Activated CD8-positive, alpha-beta T cell treated with anti-CD3 and anti-CD28 coated beads for 36 hours (primary cell): ENCODE data around the gene CNOT6. TPM values are rescaled to one million over a fixed set of nuclear protein-coding genes. Genes with fewer than 3 reads are reported as not detected.
"Not testable (repeated sequence)": the region's sequence is repeated elsewhere in the genome, so short reads cannot be mapped to it uniquely, and the experiment has no call there.

Experiments
- ATAC-seq: fragments of 200-7000 bp; cut with Tn5 transposase; one replicate; pipeline ENCODE4 v1.10.0; 2021; ENCODE audit warnings: mild to moderate bottlenecking, moderate library complexity
- CTCF ChIA-PET: fragments of 350-600 bp; sonication (Branson Sonifier 250); formaldehyde crosslinking; loops from one replicate; lab custom pipeline; 2021; ENCODE audit warnings: antibody characterized with exemption; lab: Charles Lee
- POLR2A ChIA-PET: fragments of 350-600 bp; sonication (Branson Sonifier 250); formaldehyde crosslinking; loops from one replicate; lab custom pipeline; 2021; ENCODE audit warnings: antibody characterized with exemption; lab: Charles Lee
- DNase-seq: peaks from one replicate; pipeline ENCODE4 v3.0.0-alpha.2; 2020
- H3K27ac Mint-ChIP-seq: one replicate; pipeline ENCODE4 v1.8.0; 2021; ENCODE audit warnings: mild to moderate bottlenecking, mixed read lengths
- H3K27me3 Mint-ChIP-seq: one replicate; pipeline ENCODE4 v1.8.0; 2021; ENCODE audit warnings: mixed read lengths
- H3K36me3 Mint-ChIP-seq: one replicate; pipeline ENCODE4 v1.8.0; 2021; ENCODE audit warnings: low read depth, mixed read lengths
- H3K4me1 Mint-ChIP-seq: one replicate; pipeline ENCODE4 v1.8.0; 2021; ENCODE audit warnings: low read depth, mixed read lengths
- H3K4me3 Mint-ChIP-seq: one replicate; pipeline ENCODE4 v1.8.0; 2021; ENCODE audit warnings: mild to moderate bottlenecking, moderate library complexity, mixed read lengths
- H3K9me3 Mint-ChIP-seq: one replicate; pipeline ENCODE4 v1.8.0; 2021; ENCODE audit warnings: mixed read lengths
- CTCF ChIP-seq: fragments of 200-600 bp; IDR thresholded peaks from one replicate; pipeline ENCODE4 v1.8.0; 2022; ENCODE audit warnings: antibody characterized with exemption, mild to moderate bottlenecking
- intact Hi-C: fragments of 100-400 bp; cut with micrococcal nuclease; formaldehyde crosslinking; loops from one replicate; pipeline ENCODE4 v1.10.0; 2022
- total RNA-seq, 2 experiments: library from RNA; stranded (reverse); gene quantifications; one replicate each; pipeline ENCODE4 v1.2.3, GENCODE V29; 2021

The CNOT6 gene
- total RNA-seq, 2 experiments from 2014 or later = 28.4 to 30.4 TPM

- H3K36me3 Mint-ChIP-seq = peaks cover 11% of the 10 kb centered on the region
- no peak overlapping the region for H3K4me3 Mint-ChIP-seq
- no peak for TF ChIP-seq CTCF
- H3K4me1 Mint-ChIP-seq = peaks cover 24% of the 10 kb centered on the region
- H3K27ac Mint-ChIP-seq = no peak overlapping the region
- intact Hi-C loops = no loop called here
- no peaks in the 10 kb centered on the region for H3K9me3 Mint-ChIP-seq
- DNase-seq (no peak), ATAC-seq (no peak)
- no peaks in the 10 kb centered on the region for H3K27me3 Mint-ChIP-seq
- POLR2A ChIA-PET = interaction anchor here (1.4 kb wide), 1 partner anchor 108 kb away, joined by 4 read pairs; no protein-coding TSS in a partner anchor
- CTCF ChIA-PET = no interaction called here
Measured at GRCh38 chr5:180498378-180498777, 4.2 kb downstream of the CNOT6 start.

- ChIA-PET POLR2A (no interaction called here), CTCF (interaction anchor here (1.0 kb wide), 1 partner anchor 18 kb away, joined by 3 read pairs; no protein-coding TSS in a partner anchor)
- no peak for ATAC-seq
- TF ChIP-seq CTCF = no peak
- peaks cover 29% of the 10 kb centered on the region for H3K4me1 Mint-ChIP-seq
- no peaks in the 10 kb centered on the region for H3K27me3 Mint-ChIP-seq
- H3K9me3 Mint-ChIP-seq = no peaks in the 10 kb centered on the region
- H3K27ac Mint-ChIP-seq = no peak overlapping the region
- no peak for DNase-seq
- intact Hi-C loops = no loop called here
- peaks cover 14% of the 10 kb centered on the region for H3K36me3 Mint-ChIP-seq
- no peak overlapping the region for H3K4me3 Mint-ChIP-seq
Measured at GRCh38 chr5:180499684-180500083, 5.5 kb downstream of the CNOT6 start.

- POLR2A ChIA-PET, H3K27me3 Mint-ChIP-seq, H3K9me3 Mint-ChIP-seq, H3K27ac Mint-ChIP-seq, ATAC-seq, H3K4me3 Mint-ChIP-seq, DNase-seq, intact Hi-C loops: not testable (repeated sequence)
- CTCF ChIA-PET = interaction anchor here (0.9 kb wide), 1 partner anchor 206 kb away, joined by 3 read pairs; no protein-coding TSS in a partner anchor
- Mint-ChIP-seq H3K4me1 (peaks cover 27% of the 10 kb centered on the region), H3K36me3 (peaks cover 14% of the 10 kb centered on the region)
Measured at GRCh38 chr5:180500300-180500699, 6.1 kb downstream of the CNOT6 start.

GRCh38 chr5:180507661-180508060 lies 13.5 kb downstream of the CNOT6 start:
- H3K27ac Mint-ChIP-seq = no peak overlapping the region
- no peaks in the 10 kb centered on the region for H3K9me3 Mint-ChIP-seq
- no peak for TF ChIP-seq CTCF
- H3K4me3 Mint-ChIP-seq = no peak overlapping the region
- peaks cover 34% of the 10 kb centered on the region for H3K4me1 Mint-ChIP-seq
- POLR2A ChIA-PET = interaction anchor here (1.0 kb wide), 1 partner anchor 17 kb away, joined by 3 read pairs; no protein-coding TSS in a partner anchor
- ATAC-seq = no peak
- intact Hi-C loops = no loop called here
- DNase-seq = no peak
- H3K36me3 Mint-ChIP-seq = peaks cover 19% of the 10 kb centered on the region
- CTCF ChIA-PET = interaction anchor here (1.3 kb wide), 1 partner anchor 36 kb away, joined by 3 read pairs; no protein-coding TSS in a partner anchor
- H3K27me3 Mint-ChIP-seq = no peaks in the 10 kb centered on the region

- no peak for TF ChIP-seq CTCF
- CTCF ChIA-PET = no interaction called here
- ATAC-seq (no peak), DNase-seq (no peak)
- Mint-ChIP-seq H3K27me3 (no peaks in the 10 kb centered on the region), H3K27ac (no peak overlapping the region), H3K9me3 (no peaks in the 10 kb centered on the region), H3K4me3 (no peak overlapping the region), H3K36me3 (peaks cover 6% of the 10 kb centered on the region), H3K4me1 (peaks cover 43% of the 10 kb centered on the region)
- POLR2A ChIA-PET = no interaction called here
- intact Hi-C loops = no loop called here
Measured at GRCh38 chr5:180515294-180515693, 21.1 kb downstream of the CNOT6 start.

GRCh38 chr5:180515974-180516373 lies 21.8 kb downstream of the CNOT6 start:
- intact Hi-C loops, ATAC-seq, DNase-seq, H3K27ac Mint-ChIP-seq, POLR2A ChIA-PET, CTCF ChIA-PET, H3K4me3 Mint-ChIP-seq, H3K9me3 Mint-ChIP-seq, H3K27me3 Mint-ChIP-seq, H3K36me3 Mint-ChIP-seq: not testable (repeated sequence)
- peaks cover 44% of the 10 kb centered on the region for H3K4me1 Mint-ChIP-seq
